A549 treated with AZD9567 at 1 μM for 4 hours (cell line): ENCODE results near the gene MAP1LC3A. TPM values are rescaled to one million over a fixed set of nuclear protein-coding genes. Genes with fewer than 3 reads are reported as not detected.

Experiments used
- total RNA-seq: library from RNA; stranded (reverse); fragments of 200-300 nt; extraction: Qiagen RNA extraction; gene quantifications from 5 replicates; pipeline ENCODE4 v1.2.3, GENCODE V29; 2022; ENCODE audit not compliant: insufficient read depth

MAP1LC3A gene
- 13.8 to 29.8 TPM (median 26.5 TPM) in 5 replicates for total RNA-seq

GRCh38 chr20:34558320-34559218 lies at the start of gene MAP1LC3A:
MAP1LC3A (plus strand) TSS chr20:34558718; CDS start chr20:34558869, 151 bp downstream.

GRCh38 chr20:34516247-34517113 lies 42.0 kb upstream of the MAP1LC3A start, which contains the start of gene DYNLRB1:
DYNLRB1 (plus strand) TSS chr20:34516422; CDS start chr20:34516459, 37 bp downstream.

Other genes with a start within 250 kb of the MAP1LC3A start
- 24.2 to 34.4 TPM (median 32.1 TPM) in 5 replicates for gene ITCH, start 195.4 kb upstream of the MAP1LC3A start, total RNA-seq
- 229 to 262 TPM (median 238 TPM) in 5 replicates for gene DYNLRB1, start 42.3 kb upstream of the MAP1LC3A start, total RNA-seq
- gene PIGU, start 118.4 kb downstream of the MAP1LC3A start, total RNA-seq, result 28.6 to 29.9 TPM (median 29.3 TPM) in 5 replicates
- 6.0 to 8.9 TPM (median 8.0 TPM) in 5 replicates for gene TP53INP2, start 145.6 kb downstream of the MAP1LC3A start, total RNA-seq